IMR-90 (cell line): ENCODE measurements around the gene NXF2B. TPM values are rescaled to one million over a fixed set of nuclear protein-coding genes. Genes with fewer than 3 reads are reported as not detected.

Source experiments
- ATAC-seq: fragments of 200-7000 bp; cut with Tn5 transposase; 2 replicates; pipeline ENCODE4 v1.9.1; 2020; ENCODE audit warnings: low read depth, mild to moderate bottlenecking, moderate library complexity
- BruUV-seq: library from RNA; stranded (reverse); fragments of 400-500 nt; replicated peaks from 2 replicates; lab custom pipeline; 2021; lab: Mats Ljungman, UMichigan
- CTCF ChIA-PET: fragments of 300-600 bp; formaldehyde crosslinking; extraction: SDS; loops from one replicate; lab custom pipeline; 2021; ENCODE audit warnings: antibody characterized with exemption; lab: Yijun Ruan, JAX
- POLR2A ChIA-PET: fragments of 300-600 bp; sonication (Branson Sonifier 250); formaldehyde crosslinking; loops from one replicate; lab custom pipeline; 2022; ENCODE audit warnings: antibody characterized with exemption; ENCODE audit not compliant: unreplicated experiment; lab: Charles Lee
- DNase-seq: peaks from one replicate; pipeline ENCODE4 v3.0.0; 2013
- H2AFZ ChIP-seq: replicated peaks from 2 replicates; pipeline ENCODE3; 2013; ENCODE audit warnings: low read length, mild to moderate bottlenecking; ENCODE audit not compliant: poor library complexity
- H2AK5ac ChIP-seq: 2 replicates; pipeline ENCODE4 v1.6.1; 2013; ENCODE audit warnings: low read depth, low read length, inconsistent platforms
- H2AK9ac ChIP-seq: replicated peaks from 2 replicates; pipeline ENCODE3; 2013; ENCODE audit warnings: mild to moderate bottlenecking, low read depth, low read length, moderate library complexity; ENCODE audit not compliant: poor library complexity
- H2BK120ac ChIP-seq: 2 replicates; pipeline ENCODE4 v1.6.1; 2013; ENCODE audit warnings: low read depth, low read length, inconsistent platforms
- H2BK15ac ChIP-seq: 3 replicates; pipeline ENCODE4 v1.6.1; 2013; ENCODE audit warnings: low read depth, low read length, inconsistent platforms
- H2BK20ac ChIP-seq: 2 replicates; pipeline ENCODE4 v1.6.1; 2013; ENCODE audit warnings: low read depth, mild to moderate bottlenecking, inconsistent platforms, low read length, moderate library complexity
- H2BK5ac ChIP-seq: 2 replicates; pipeline ENCODE4 v1.6.1; 2013; ENCODE audit warnings: mild to moderate bottlenecking, low read depth, low read length, inconsistent platforms; ENCODE audit not compliant: poor library complexity, severe bottlenecking
- H3K14ac ChIP-seq: replicated peaks from 2 replicates; pipeline ENCODE4 v1.6.1; 2013; ENCODE audit warnings: low read depth, low read length, inconsistent platforms
- H3K18ac ChIP-seq: 2 replicates; pipeline ENCODE4 v1.6.1; 2013; ENCODE audit warnings: low read depth, low read length, control low read depth
- H3K23ac ChIP-seq: 2 replicates; pipeline ENCODE4 v1.6.1; 2013; ENCODE audit warnings: low read depth, low read length, inconsistent platforms
- H3K27ac ChIP-seq: 2 replicates; pipeline ENCODE4 v1.5.1; 2013; ENCODE audit warnings: mild to moderate bottlenecking, control low read depth, low read length; ENCODE audit not compliant: insufficient read depth
- H3K27me3 ChIP-seq: 2 replicates; pipeline ENCODE4 v1.6.1; 2013; ENCODE audit warnings: low read length; ENCODE audit not compliant: control insufficient read depth, insufficient read depth
- H3K36me3 ChIP-seq: 2 replicates; pipeline ENCODE4 v1.6.1; 2013; ENCODE audit warnings: low read length, mixed read lengths; ENCODE audit not compliant: control insufficient read depth, insufficient read depth
- H3K4ac ChIP-seq: 2 replicates; pipeline ENCODE4 v1.6.1; 2013; ENCODE audit warnings: low read depth, low read length, inconsistent platforms
- H3K4me1 ChIP-seq: 2 replicates; pipeline ENCODE4 v1.6.1; 2013; ENCODE audit warnings: low read length, mixed read lengths; ENCODE audit not compliant: control insufficient read depth, insufficient read depth
- H3K4me2 ChIP-seq: 2 replicates; pipeline ENCODE4 v1.6.1; 2013; ENCODE audit warnings: low read depth, mild to moderate bottlenecking, control low read depth, low read length, moderate library complexity
- H3K4me3 ChIP-seq: 2 replicates; pipeline ENCODE4 v1.5.1; 2013; ENCODE audit warnings: low read depth, mild to moderate bottlenecking, control low read depth, low read length, moderate library complexity; ENCODE audit not compliant: insufficient read depth
- H3K56ac ChIP-seq: 2 replicates; pipeline ENCODE4 v1.6.1; 2013; ENCODE audit warnings: low read length, inconsistent platforms; ENCODE audit not compliant: insufficient read depth; ENCODE audit errors: extremely low read depth
- H3K79me1 ChIP-seq, 2 experiments: 2 replicates each; pipeline ENCODE4 v1.6.1; 2013; ENCODE audit warnings: low read length in 2 of 2, inconsistent platforms in 1 of 2, low read depth in 1 of 2
- H3K9ac ChIP-seq: 2 replicates; pipeline ENCODE4 v1.6.1; 2013; ENCODE audit warnings: low read depth, low read length, control low read depth
- H3K9me1 ChIP-seq: 2 replicates; pipeline ENCODE4 v1.6.1; 2013; ENCODE audit warnings: low read length, inconsistent platforms; ENCODE audit not compliant: insufficient read depth
- H3K9me3 ChIP-seq: 2 replicates; pipeline ENCODE4 v1.6.1; 2013; ENCODE audit warnings: low read length; ENCODE audit not compliant: control insufficient read depth, insufficient read depth
- H4K20me1 ChIP-seq: 2 replicates; pipeline ENCODE4 v1.6.1; 2013; ENCODE audit warnings: low read length, inconsistent platforms; ENCODE audit not compliant: insufficient read depth
- H4K5ac ChIP-seq: 2 replicates; pipeline ENCODE4 v1.6.1; 2013; ENCODE audit warnings: mild to moderate bottlenecking, low read depth, low read length, control low read depth
- H4K8ac ChIP-seq, 2 experiments: 2 replicates each; pipeline ENCODE4 v1.6.1; 2013; ENCODE audit warnings: low read depth in 2 of 2, low read length in 2 of 2, control low read depth in 1 of 2, inconsistent platforms in 1 of 2
- H4K91ac ChIP-seq: 2 replicates; pipeline ENCODE4 v1.6.1; 2013; ENCODE audit warnings: low read depth, low read length, inconsistent platforms; ENCODE audit not compliant: insufficient read depth
- CTCF ChIP-seq: conservative IDR thresholded peaks from 2 replicates; pipeline ENCODE4 v1.5.1; 2012; ENCODE audit warnings: mild to moderate bottlenecking, low read depth, low read length, improper control_type of control experiment
- ELK1 ChIP-seq: fragments of 150-350 bp; IDR thresholded peaks from 2 replicates; pipeline ENCODE4 v1.6.1; 2016; ENCODE audit warnings: low read depth, mild to moderate bottlenecking, low read length, moderate library complexity, borderline replicate concordance
- NFE2L2 ChIP-seq: fragments of 150-350 bp; IDR thresholded peaks from 2 replicates; pipeline ENCODE4 v1.6.1; 2016; ENCODE audit warnings: low read depth, mild to moderate bottlenecking, low read length
- RAD21 ChIP-seq: IDR thresholded peaks from 2 replicates; pipeline ENCODE4 v1.6.1; 2012; ENCODE audit warnings: low read length, improper control_type of control experiment
- RCOR1 ChIP-seq: IDR thresholded peaks from 2 replicates; pipeline ENCODE4 v1.6.1; 2012; ENCODE audit warnings: mild to moderate bottlenecking, low read length, improper control_type of control experiment; ENCODE audit not compliant: insufficient replicate concordance
- RFX5 ChIP-seq: IDR thresholded peaks from 2 replicates; pipeline ENCODE4 v1.8.0; 2012; ENCODE audit warnings: low read depth, mild to moderate bottlenecking, low read length, moderate library complexity
- SMC3 ChIP-seq: fragments of 150-350 bp; IDR thresholded peaks from 2 replicates; pipeline ENCODE4 v1.6.1; 2016; ENCODE audit warnings: low read depth, mild to moderate bottlenecking, antibody characterized with exemption, low read length, moderate library complexity
- WGBS, 2 experiments: methylation state at CpG; one replicate each; pipeline versions ENCODE4 v1.1.5 to v1.1.7; 2013; ENCODE audit warnings: missing lambda C conversion rate in 2 of 2; ENCODE audit not compliant: insufficient read length in 1 of 2; ENCODE audit errors: extremely low coverage in 2 of 2; 5-methylcytosine and 5-hydroxymethylcytosine counted together
- dilution Hi-C: fragments of 300-500 bp; cut with HindIII; formaldehyde crosslinking; loops from one replicate; pipeline ENCODE4 v1.14.3; 2018; ENCODE audit warnings: low sequenced_read_pairs; ENCODE audit not compliant: unreplicated experiment
- in situ Hi-C: fragments of 300-500 bp; cut with MboI; formaldehyde crosslinking; loops from 3 replicates; pipeline ENCODE4 v1.14.3; 2019; ENCODE audit warnings: low sequenced_read_pairs, inconsistent platforms, mixed read lengths
- intact Hi-C: fragments of 100-400 bp; cut with micrococcal nuclease; formaldehyde crosslinking; loops from 2 replicates; pipeline ENCODE4 v1.10.0; 2022
- polyA plus RNA-seq, 3 experiments: library from polyadenylated mRNA; depleted of rRNA; stranded (reverse); fragments of >200 nt; gene quantifications; 2 replicates each; pipeline ENCODE4 v1.2.3, GENCODE V29; 2012; ENCODE audit warnings: low replicate concordance in 1 of 3
- total RNA-seq: library from RNA; depleted of rRNA; stranded (reverse); fragments of >200 nt; gene quantifications from 2 replicates; pipeline ENCODE4 v1.2.3, GENCODE V29; 2012

The NXF2B gene
- total and polyA plus RNA-seq, 2 of the 4 experiments (the other 2 are of a cell fraction): not detected

DNA sequence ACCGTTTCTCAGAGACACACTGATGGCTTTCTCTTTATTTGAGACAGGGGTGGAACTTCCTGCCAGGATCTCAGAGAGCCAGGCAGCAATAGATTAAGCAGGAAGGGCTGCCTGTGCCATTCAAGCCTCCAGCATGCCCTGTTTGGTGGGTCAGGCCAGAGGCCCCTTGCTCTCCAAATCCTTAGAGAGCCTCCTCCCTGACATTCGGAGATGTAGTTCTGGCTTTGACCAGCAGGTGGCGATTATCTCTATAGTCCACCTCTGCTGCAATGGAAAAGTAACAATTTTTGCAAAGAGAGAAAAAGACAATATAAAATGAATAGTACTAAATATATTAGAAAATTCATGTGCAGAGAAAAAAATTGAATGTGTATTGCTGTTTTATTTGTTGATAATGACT, 93.9 kb downstream of the NXF2B start:
- dilution Hi-C loops: no loop called here
- no peaks in the 10 kb centered on the region for H3K9me3 ChIP-seq
- H2AFZ ChIP-seq: no peak overlapping the region
- H3K36me3 ChIP-seq: no peaks in the 10 kb centered on the region
- no peaks in the 10 kb centered on the region for H3K79me1 ChIP-seq
- H2BK20ac ChIP-seq: no peak overlapping the region
- no peak overlapping the region for H2BK120ac ChIP-seq
- no TSS peak for BruUV-seq
- CTCF ChIA-PET: no interaction called here
- in situ Hi-C loops: no loop called here
- no CpG with 5 or more reads among the region's 3 CpGs for WGBS, 2 experiments
- no peak overlapping the region for H3K4ac ChIP-seq
- ATAC-seq (peak; percentile 79), DNase-seq (peak; percentile 34)
- H3K4me2 ChIP-seq: no peak overlapping the region
- no peak overlapping the region for H2AK9ac ChIP-seq
- intact Hi-C loops: no loop called here
- no peak overlapping the region for H4K91ac ChIP-seq
- no peak overlapping the region for H2AK5ac ChIP-seq
- no peak overlapping the region for H3K9ac ChIP-seq
- H2BK15ac ChIP-seq: no peak overlapping the region
- no peak overlapping the region for H4K8ac ChIP-seq
- no peak overlapping the region for H3K18ac ChIP-seq
- H3K27ac ChIP-seq: no peak overlapping the region
- H4K5ac ChIP-seq: no peak overlapping the region
- no peak overlapping the region for H2BK5ac ChIP-seq
- H4K20me1 ChIP-seq: no peaks in the 10 kb centered on the region
- TF ChIP-seq RCOR1 (no peak), ELK1 (no peak), CTCF (peak; percentile 62), SMC3 (peak; percentile 51), RFX5 (no peak), NFE2L2 (no peak), RAD21 (no peak; the same call in 1 of the 2 replicates)
- H3K14ac ChIP-seq: no peak overlapping the region
- H3K27me3 ChIP-seq: no peaks in the 10 kb centered on the region; the same call in 1 of the 2 replicates
- H3K56ac ChIP-seq: no peak overlapping the region
- no peak overlapping the region for H3K23ac ChIP-seq
- no peaks in the 10 kb centered on the region for H3K9me1 ChIP-seq
- no peaks in the 10 kb centered on the region for H3K4me1 ChIP-seq
- no peak overlapping the region for H3K4me3 ChIP-seq
- POLR2A ChIA-PET: no interaction called here
